ENCODE measurements around the gene PWWP2B. TPM values are rescaled to one million over a fixed set of nuclear protein-coding genes. Genes with fewer than 3 reads are reported as not detected.
A peak's percentile ranks its signal among the peaks of the same experiment; 100 is the strongest.

Gene PWWP2B
- total RNA-seq, 4 donors from 2014 or later, result 14.9 to 27.3 (median 16.7) TPM

GRCh38 chr10:132462463-132463332 is 65.7 kb downstream of the PWWP2B start:
- peak overlapping the region in 1 of 4 donors; percentile 9 for H3K4me3 ChIP-seq
- no peaks in the 10 kb centered on the region for H3K9me3 ChIP-seq
- H3K27me3 ChIP-seq, result peaks cover 0 to 5% (median 0%) of the 10 kb centered on the region in 4 donors
- no peak for TF ChIP-seq POLR2A (IDR thresholded peaks at IDR 0.05)
- TF ChIP-seq CTCF (IDR thresholded peaks at IDR 0.05), result no peak
- peak overlapping the region in 3 of 4 donors; percentile 88 to 99 (median 93) for H3K27ac ChIP-seq
- no peaks in the 10 kb centered on the region for H3K36me3 ChIP-seq
- peaks cover 33 to 94% (median 52%) of the 10 kb centered on the region in 3 donors for H3K4me1 ChIP-seq
- intact Hi-C loops (cut with DNase I), result no loop called here
- 89% methylated on average over 5 to 9 of the region's 35 CpGs for WGBS, 2 donors
- DNase-seq, result no peak

GRCh38 chr10:132463333-132464255 is 66.6 kb downstream of the PWWP2B start:
- H3K27ac ChIP-seq, result peak overlapping the region; percentile 71 to 99 (median 90)
- no peaks in the 10 kb centered on the region for H3K36me3 ChIP-seq
- H3K4me3 ChIP-seq, result peak overlapping the region in 1 of 4 donors; percentile 9
- DNase-seq, result no peak
- peaks cover 28 to 92% (median 51%) of the 10 kb centered on the region in 3 donors for H3K4me1 ChIP-seq
- WGBS, 2 donors, result 74% methylated on average over 10 of the region's 30 CpGs; no CpG with 5 or more reads in 1 of the 2 donors
- no peaks in the 10 kb centered on the region for H3K9me3 ChIP-seq
- no peaks in the 10 kb centered on the region for H3K27me3 ChIP-seq
- intact Hi-C loops (cut with DNase I), result no loop called here
- TF ChIP-seq POLR2A (IDR thresholded peaks at IDR 0.05), result no peak
- TF ChIP-seq CTCF (IDR thresholded peaks at IDR 0.05), result peak in 1 of 6 experiments; percentile 19

GRCh38 chr10:132464256-132465192 is 67.5 kb downstream of the PWWP2B start:
- Histone ChIP-seq H3K27ac (peak overlapping the region; percentile 71 to 99 (median 90)), H3K27me3 (no peaks in the 10 kb centered on the region), H3K4me1 (peaks cover 20 to 92% (median 52%) of the 10 kb centered on the region in 3 donors), H3K9me3 (no peaks in the 10 kb centered on the region), H3K4me3 (peak overlapping the region in 1 of 4 donors; percentile 21), H3K36me3 (no peaks in the 10 kb centered on the region)
- TF ChIP-seq CTCF (IDR thresholded peaks at IDR 0.05) (no peak), POLR2A (IDR thresholded peaks at IDR 0.05) (peak in 1 of 4 donors; percentile 16)
- DNase-seq, result no peak
- 15% methylated on average over 4 of the region's 22 CpGs; no CpG with 5 or more reads in 1 of the 2 donors for WGBS, 2 donors
- intact Hi-C loops (cut with DNase I), result no loop called here

- Histone ChIP-seq H3K27me3 (no peaks in the 10 kb centered on the region), H3K27ac (peak overlapping the region; percentile 71 to 99 (median 90)), H3K36me3 (no peaks in the 10 kb centered on the region), H3K4me1 (peaks cover 20 to 92% (median 52%) of the 10 kb centered on the region in 3 donors), H3K9me3 (no peaks in the 10 kb centered on the region), H3K4me3 (peak overlapping the region in 1 of 4 donors; percentile 21)
- WGBS, 2 donors, result 84% methylated on average over 5 of the region's 35 CpGs; no CpG with 5 or more reads in 1 of the 2 donors
- intact Hi-C loops (cut with DNase I), result no loop called here
- DNase-seq, result no peak
- TF ChIP-seq CTCF (IDR thresholded peaks at IDR 0.05), result no peak
- TF ChIP-seq POLR2A (IDR thresholded peaks at IDR 0.05), result no peak
Observed at GRCh38 chr10:132465193-132465888, 68.3 kb downstream of the PWWP2B start.

Data from esophagus squamous epithelium (tissue), 5 donors.